Measurements from ENCODE around the gene WDR38.

GRCh38 chr9:124820698-124821623, 32.3 kb upstream of the WDR38 start:
- TF ChIP-seq CTCF (IDR thresholded peaks at IDR 0.05), result no peak
- TF ChIP-seq POLR2AphosphoS5 (IDR thresholded peaks at IDR 0.05; ENCODE audit: low read depth, low read length), result no peak
- no peak for TF ChIP-seq SIN3A (IDR thresholded peaks at IDR 0.05; ENCODE audit: borderline replicate concordance, insufficient read depth, low read depth, low read length)
- no peak for TF ChIP-seq REST (IDR thresholded peaks at IDR 0.05; ENCODE audit: insufficient read depth in 1 of 2, low read depth in 2 of 2, low read length in 1 of 2)

Measured in Panc1 (cell line).